Keratinocyte (primary cell): Measurements from ENCODE around the gene PGAP1. TPM values are rescaled to one million over a fixed set of nuclear protein-coding genes. Genes with fewer than 3 reads are reported as not detected.

Experiments
- DNase-seq: peaks from one replicate; pipeline ENCODE4 v3.0.0-alpha.2; 2011; ENCODE audit warnings: low read depth, missing footprints, low spot score
- FAIRE-seq: peaks from 2 replicates; lab custom pipeline; 2011; peaks lifted over from hg19 to GRCh38; lab: Jason Lieb, UNC
- H2AFZ ChIP-seq: 2 replicates; pipeline ENCODE4 v1.6.0; 2012; ENCODE audit warnings: low read length, control low read depth, inconsistent platforms; ENCODE audit not compliant: control insufficient read depth
- H3K27ac ChIP-seq: 2 replicates; pipeline ENCODE4 v1.5.1; 2011; ENCODE audit warnings: low read length; ENCODE audit not compliant: control insufficient read depth, insufficient read depth
- H3K27me3 ChIP-seq: 3 replicates; pipeline ENCODE4 v1.6.0; 2011; ENCODE audit warnings: low read length; ENCODE audit not compliant: control insufficient read depth, insufficient read depth; ENCODE audit errors: extremely low read depth
- H3K36me3 ChIP-seq, 2 experiments: 2 replicates in 1 of 2; 3 replicates in 1 of 2; pipeline ENCODE4 v1.5.1; 2011; ENCODE audit warnings: low read length in 2 of 2, mild to moderate bottlenecking in 1 of 2; ENCODE audit not compliant: control insufficient read depth in 2 of 2, insufficient read depth in 2 of 2; ENCODE audit errors: extremely low read depth in 1 of 2
- H3K4me1 ChIP-seq: 3 replicates; pipeline ENCODE4 v1.5.1; 2011; ENCODE audit warnings: low read length; ENCODE audit not compliant: control insufficient read depth, insufficient read depth; ENCODE audit errors: extremely low read depth
- H3K4me2 ChIP-seq: 3 replicates; pipeline ENCODE4 v1.6.0; 2011; ENCODE audit warnings: low read depth, low read length; ENCODE audit not compliant: control insufficient read depth, insufficient read depth; ENCODE audit errors: extremely low read depth
- H3K4me3 ChIP-seq, 3 experiments: fragments of 200-600 bp in 1 of 3; sonication (generic) in 1 of 3; 2 replicates in 2 of 3; 3 replicates in 1 of 3; pipeline ENCODE4 v1.5.1; 2011 to 2016; ENCODE audit warnings: low read length in 3 of 3, mild to moderate bottlenecking in 3 of 3, control low read depth in 2 of 3, inconsistent platforms in 1 of 3, low read depth in 1 of 3, mixed read lengths in 1 of 3, mixed run types in 1 of 3, moderate library complexity in 1 of 3; ENCODE audit not compliant: control insufficient read depth in 2 of 3, insufficient read depth in 2 of 3; ENCODE audit errors: extremely low read depth in 1 of 3
- H3K79me2 ChIP-seq: 2 replicates; pipeline ENCODE4 v1.6.0; 2012; ENCODE audit warnings: low read length; ENCODE audit not compliant: control insufficient read depth, insufficient read depth
- H3K9ac ChIP-seq: 3 replicates; pipeline ENCODE4 v1.6.0; 2011; ENCODE audit warnings: low read length; ENCODE audit not compliant: control insufficient read depth, insufficient read depth; ENCODE audit errors: extremely low read depth
- H3K9me1 ChIP-seq: 3 replicates; pipeline ENCODE4 v1.6.0; 2011; ENCODE audit warnings: low read length; ENCODE audit not compliant: control insufficient read depth, insufficient read depth; ENCODE audit errors: extremely low read depth
- H3K9me3 ChIP-seq: 2 replicates; pipeline ENCODE4 v1.5.1; 2012; ENCODE audit warnings: low read depth, low read length; ENCODE audit not compliant: control insufficient read depth
- H4K20me1 ChIP-seq: 3 replicates; pipeline ENCODE4 v1.6.0; 2011; ENCODE audit warnings: low read length; ENCODE audit not compliant: control insufficient read depth, insufficient read depth; ENCODE audit errors: extremely low read depth
- CTCF ChIP-seq, 3 experiments: IDR thresholded peaks in 1 of 3; conservative IDR thresholded peaks in 1 of 3; optimal IDR thresholded peaks in 1 of 3; 2 replicates in 2 of 3; 3 replicates in 1 of 3; pipeline versions ENCODE3 to v1.5.1; 2011; ENCODE audit warnings: low read length in 3 of 3, mild to moderate bottlenecking in 3 of 3, moderate library complexity in 2 of 3, control low read depth in 1 of 3, inconsistent platforms in 1 of 3; ENCODE audit not compliant: insufficient read depth in 2 of 3; ENCODE audit errors: extremely low read depth in 1 of 3
- EZH2 ChIP-seq: IDR thresholded peaks from one replicate; pipeline ENCODE4 v1.6.1; 2012; ENCODE audit warnings: inconsistent platforms, mild to moderate bottlenecking, low read length, moderate library complexity
- dilution Hi-C: fragments of 300-500 bp; cut with MboI; formaldehyde crosslinking; loops from one replicate; pipeline ENCODE4 v1.7.0; 2020; ENCODE audit warnings: low sequenced_read_pairs; ENCODE audit not compliant: extremely low pct_ligation_motif_present
- polyA plus RNA-seq, 5 experiments: library from polyadenylated mRNA; depleted of rRNA in 3 of 5; stranded (reverse) in 3 of 5; stranded (forward) in 1 of 5; unstranded in 1 of 5; fragments of >200 nt; gene quantifications; 1 replicate in 1 of 5; 2 replicates in 3 of 5; 3 replicates in 1 of 5; pipeline versions ENCODE4 v1.2.1 to v1.2.3, GENCODE V29; 2011 to 2012; ENCODE audit warnings: missing spikeins in 2 of 5, low read depth in 1 of 5, low replicate concordance in 1 of 5

Gene PGAP1
- polyA plus RNA-seq, 1 donor (not counting 4 experiments of a cell fraction or from before 2014, with no cell fraction given) = 7.1 TPM

DNA sequence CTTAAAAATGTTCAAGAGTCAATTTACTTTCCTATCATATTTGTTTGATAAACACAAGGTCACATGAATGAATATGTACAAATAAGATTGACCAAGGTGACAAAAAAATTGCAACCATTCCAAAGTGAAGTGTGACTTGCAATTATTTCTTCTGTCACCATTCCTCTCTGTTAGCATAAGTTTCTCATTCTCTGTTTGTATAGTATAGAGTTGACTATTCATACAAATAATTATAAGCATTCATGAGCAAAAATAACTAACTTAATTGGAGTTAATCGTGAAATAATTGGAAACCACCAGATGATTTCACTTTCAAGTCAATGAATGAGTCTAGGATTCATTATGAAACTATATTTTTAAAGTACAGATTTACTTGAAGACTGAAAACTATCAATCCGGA, 42.1 kb downstream of the PGAP1 start:
- DNase-seq (no peak), FAIRE-seq (no peak)
- Histone ChIP-seq H4K20me1 (no peaks in the 10 kb centered on the region), H3K4me3 (no peak overlapping the region), H3K27me3 (no peaks in the 10 kb centered on the region), H3K27ac (no peak overlapping the region), H2AFZ (no peak overlapping the region), H3K9me1 (no peaks in the 10 kb centered on the region), H3K4me2 (no peak overlapping the region), H3K4me1 (no peaks in the 10 kb centered on the region), H3K9me3 (no peaks in the 10 kb centered on the region), H3K36me3 (peaks cover 4 to 5% of the 10 kb centered on the region in 2 experiments), H3K9ac (no peak overlapping the region), H3K79me2 (no peaks in the 10 kb centered on the region)
- dilution Hi-C loops = no loop called here
- TF ChIP-seq CTCF (optimal IDR thresholded peaks at IDR 0.05 in 1 of 3, IDR thresholded peaks at IDR 0.05 in 1 of 3, conservative IDR thresholded peaks at IDR 0.05 in 1 of 3; ENCODE audit: extremely low read depth in 1 of 3, insufficient read depth in 2 of 3, low read length in 3 of 3) (no peak), EZH2 (no peak)

DNA sequence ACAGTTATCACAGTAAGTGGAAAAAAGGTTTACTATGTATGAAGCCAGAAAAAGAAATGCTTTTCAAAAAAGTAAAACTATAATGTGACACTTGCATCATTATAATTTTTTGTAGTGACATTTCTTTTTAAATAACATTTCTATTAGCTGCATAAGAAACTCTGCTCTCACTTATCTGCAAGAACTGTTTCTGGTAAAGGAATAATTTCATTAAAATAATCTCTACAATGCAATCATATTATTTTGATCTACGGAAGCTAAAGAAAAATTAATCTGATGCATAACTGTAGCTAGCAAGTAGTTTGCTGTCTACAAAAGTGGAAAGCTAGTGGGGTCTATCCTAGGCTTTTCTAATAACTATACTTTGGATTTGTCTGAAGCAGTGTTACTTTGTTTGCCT, 50.1 kb downstream of the PGAP1 start:
- Histone ChIP-seq H4K20me1 (no peaks in the 10 kb centered on the region), H3K4me2 (no peak overlapping the region), H3K9ac (no peak overlapping the region), H3K4me3 (no peak overlapping the region), H3K27ac (no peak overlapping the region), H3K27me3 (no peaks in the 10 kb centered on the region), H3K9me1 (no peaks in the 10 kb centered on the region), H3K79me2 (no peaks in the 10 kb centered on the region), H2AFZ (no peak overlapping the region), H3K4me1 (peaks cover 7% of the 10 kb centered on the region), H3K36me3 (peaks cover 4% of the 10 kb centered on the region in 2 experiments), H3K9me3 (no peaks in the 10 kb centered on the region)
- TF ChIP-seq EZH2 (no peak), CTCF (optimal IDR thresholded peaks at IDR 0.05 in 1 of 3, IDR thresholded peaks at IDR 0.05 in 1 of 3, conservative IDR thresholded peaks at IDR 0.05 in 1 of 3; ENCODE audit: extremely low read depth in 1 of 3, insufficient read depth in 2 of 3, low read length in 3 of 3) (no peak)
- dilution Hi-C loops = no loop called here
- DNase-seq = no peak
- no peak for FAIRE-seq
